ENCODE results near the gene ZYG11B.
A peak's percentile ranks its signal among the peaks of the same experiment; 100 is the strongest.

The ZYG11B gene

DNA sequence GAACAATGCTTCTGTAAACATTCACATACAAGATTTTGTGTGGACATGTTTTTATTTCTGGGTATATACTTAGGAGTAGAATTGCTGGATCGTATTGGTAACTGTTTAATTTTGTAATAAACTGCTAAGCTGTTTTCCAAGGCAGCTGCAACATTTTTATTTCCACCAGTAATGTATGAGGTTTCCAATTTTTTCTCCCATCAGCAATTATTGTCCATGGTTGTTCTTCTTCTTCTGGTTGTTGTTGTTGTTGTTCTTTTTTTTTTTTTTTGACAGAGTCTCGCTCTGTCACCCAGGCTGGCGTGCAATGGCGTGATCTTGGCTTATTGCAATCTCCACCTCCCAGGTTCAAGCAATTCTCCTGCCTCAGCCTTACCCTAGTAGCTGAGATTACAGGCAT, 26.9 kb downstream of the ZYG11B start:
- TF ChIP-seq, protein P1, sequence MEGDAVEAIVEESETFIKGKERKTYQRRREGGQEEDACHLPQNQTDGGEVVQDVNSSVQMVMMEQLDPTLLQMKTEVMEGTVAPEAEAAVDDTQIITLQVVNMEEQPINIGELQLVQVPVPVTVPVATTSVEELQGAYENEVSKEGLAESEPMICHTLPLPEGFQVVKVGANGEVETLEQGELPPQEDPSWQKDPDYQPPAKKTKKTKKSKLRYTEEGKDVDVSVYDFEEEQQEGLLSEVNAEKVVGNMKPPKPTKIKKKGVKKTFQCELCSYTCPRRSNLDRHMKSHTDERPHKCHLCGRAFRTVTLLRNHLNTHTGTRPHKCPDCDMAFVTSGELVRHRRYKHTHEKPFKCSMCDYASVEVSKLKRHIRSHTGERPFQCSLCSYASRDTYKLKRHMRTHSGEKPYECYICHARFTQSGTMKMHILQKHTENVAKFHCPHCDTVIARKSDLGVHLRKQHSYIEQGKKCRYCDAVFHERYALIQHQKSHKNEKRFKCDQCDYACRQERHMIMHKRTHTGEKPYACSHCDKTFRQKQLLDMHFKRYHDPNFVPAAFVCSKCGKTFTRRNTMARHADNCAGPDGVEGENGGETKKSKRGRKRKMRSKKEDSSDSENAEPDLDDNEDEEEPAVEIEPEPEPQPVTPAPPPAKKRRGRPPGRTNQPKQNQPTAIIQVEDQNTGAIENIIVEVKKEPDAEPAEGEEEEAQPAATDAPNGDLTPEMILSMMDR (conservative IDR thresholded peaks at IDR 0.05; ENCODE audit: control insufficient read depth, insufficient read depth, low read depth, low read length): no peak
- no peak overlapping the region for H3K4me3 ChIP-seq (ENCODE audit: control insufficient read depth, low read depth, low read length)
- no peak for DNase-seq (ENCODE audit: low read depth)

DNA sequence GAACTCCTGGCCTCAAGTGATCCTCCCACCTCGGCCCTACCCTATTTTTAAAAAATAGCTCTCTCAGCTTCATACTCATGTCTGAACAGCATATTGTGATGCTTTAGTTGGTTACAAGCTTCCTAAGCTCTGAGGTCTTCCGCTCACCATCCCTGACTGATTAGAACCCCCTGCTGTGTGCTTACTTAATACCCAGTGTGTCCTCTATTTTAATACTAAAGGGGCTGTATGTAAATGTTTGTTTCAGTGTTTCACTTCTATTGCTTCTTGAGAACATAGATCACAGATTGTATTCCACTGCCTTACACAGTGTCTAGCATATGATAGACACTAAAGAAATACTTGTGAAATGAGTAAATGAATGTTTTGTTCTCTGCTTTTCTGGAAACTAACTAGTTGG, 29.8 kb downstream of the ZYG11B start:
- no peak for DNase-seq (ENCODE audit: low read depth)
- TF ChIP-seq, protein P1 (conservative IDR thresholded peaks at IDR 0.05; ENCODE audit: control insufficient read depth, insufficient read depth, low read depth, low read length): no peak
- H3K4me3 ChIP-seq (ENCODE audit: control insufficient read depth, low read depth, low read length): no peak overlapping the region

DNA sequence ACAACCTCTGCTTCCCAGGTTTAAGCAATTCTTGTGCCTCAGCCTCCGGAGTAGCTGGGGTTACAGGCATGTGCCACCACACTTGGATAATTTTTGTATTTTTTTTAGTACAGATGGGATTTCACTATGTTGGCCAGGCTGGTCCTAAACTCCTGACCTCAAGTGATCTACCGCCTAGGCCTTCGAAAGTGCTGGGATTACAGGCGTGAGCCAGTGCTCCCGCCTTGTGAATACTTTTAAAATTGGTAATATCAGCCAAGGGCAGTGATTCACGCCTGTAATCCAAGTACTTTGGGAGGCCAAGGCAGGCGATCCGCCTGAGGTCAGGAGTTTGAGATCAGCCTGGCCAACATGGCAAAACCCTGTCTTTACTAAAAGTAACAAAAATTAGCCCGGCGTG, 33.7 kb downstream of the ZYG11B start:
- peak; percentile 16 for DNase-seq (ENCODE audit: low read depth)
- H3K4me3 ChIP-seq (ENCODE audit: control insufficient read depth, low read depth, low read length): no peak overlapping the region
- TF ChIP-seq, protein P1 (conservative IDR thresholded peaks at IDR 0.05; ENCODE audit: control insufficient read depth, insufficient read depth, low read depth, low read length): no peak

DNA sequence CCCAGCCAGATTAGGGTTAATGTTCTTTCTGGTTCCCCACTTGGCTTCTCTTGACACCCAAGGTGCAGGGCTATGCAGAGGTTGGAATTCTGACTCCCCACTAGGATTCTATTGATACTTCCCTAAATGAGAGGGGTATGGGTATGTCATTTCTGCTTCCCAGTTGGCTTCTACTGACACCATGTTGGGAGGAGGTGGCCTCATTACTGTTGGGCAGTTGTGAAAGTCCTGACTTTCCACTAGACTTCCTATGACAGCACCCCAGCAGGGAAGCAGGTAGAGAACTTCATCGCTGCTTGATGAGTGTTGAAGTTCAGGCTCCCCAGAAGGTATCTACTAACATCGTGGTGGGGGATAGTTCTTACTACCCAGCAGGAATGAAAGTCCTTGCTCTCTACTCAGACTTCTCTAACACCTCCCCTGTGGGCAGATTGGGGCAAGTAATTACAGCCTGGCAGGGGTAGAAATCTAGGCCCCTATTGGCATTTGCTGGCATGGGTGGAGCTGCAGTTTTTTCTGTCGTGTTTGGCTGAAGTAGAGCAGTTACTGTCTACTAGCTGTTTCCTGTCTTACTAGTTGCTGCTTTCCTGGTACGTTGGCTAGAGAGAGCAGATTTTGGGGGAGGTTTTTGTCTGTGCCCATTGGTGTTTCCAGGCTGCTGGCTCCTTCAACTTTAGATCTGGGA, 41.5 kb downstream of the ZYG11B start:
- H3K4me3 ChIP-seq (ENCODE audit: control insufficient read depth, low read depth, low read length): no peak overlapping the region
- TF ChIP-seq, protein P1 (conservative IDR thresholded peaks at IDR 0.05; ENCODE audit: control insufficient read depth, insufficient read depth, low read depth, low read length): no peak
- DNase-seq (ENCODE audit: low read depth): no peak

DNA sequence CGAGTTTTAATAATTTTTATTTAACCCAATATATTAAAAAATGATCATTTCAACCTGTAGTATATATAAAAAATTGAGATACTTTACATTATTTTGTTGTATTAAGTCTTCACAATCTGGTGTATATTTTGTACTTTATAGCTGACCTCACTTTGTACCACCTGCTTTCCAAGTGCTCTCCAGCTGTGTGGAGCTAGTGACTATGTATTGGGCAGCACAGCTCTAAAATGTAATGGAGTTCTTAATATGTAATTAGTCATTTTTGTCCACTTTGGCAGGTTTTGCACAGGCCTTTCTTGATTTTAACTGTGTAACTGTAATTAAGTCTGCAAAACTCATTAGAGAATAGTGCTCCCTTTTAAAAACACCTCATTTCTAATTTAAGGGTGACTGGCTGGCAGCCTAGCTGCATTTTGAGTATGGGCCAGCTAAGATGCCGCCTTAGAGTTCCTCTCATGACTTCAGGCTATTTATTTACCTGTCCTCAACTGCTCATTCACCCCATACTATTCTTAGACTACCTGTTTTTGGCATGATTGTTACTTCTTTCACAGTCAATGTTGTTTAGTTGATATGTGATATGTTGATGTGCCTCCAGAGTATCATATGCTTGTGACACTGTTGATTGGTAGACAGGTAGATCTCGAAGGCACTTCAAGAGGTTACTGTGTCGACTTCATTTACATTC, 43.2 kb downstream of the ZYG11B start:
- DNase-seq (ENCODE audit: low read depth): no peak
- no peak overlapping the region for H3K4me3 ChIP-seq (ENCODE audit: control insufficient read depth, low read depth, low read length)
- TF ChIP-seq, protein P1 (conservative IDR thresholded peaks at IDR 0.05; ENCODE audit: control insufficient read depth, insufficient read depth, low read depth, low read length): no peak

DNA sequence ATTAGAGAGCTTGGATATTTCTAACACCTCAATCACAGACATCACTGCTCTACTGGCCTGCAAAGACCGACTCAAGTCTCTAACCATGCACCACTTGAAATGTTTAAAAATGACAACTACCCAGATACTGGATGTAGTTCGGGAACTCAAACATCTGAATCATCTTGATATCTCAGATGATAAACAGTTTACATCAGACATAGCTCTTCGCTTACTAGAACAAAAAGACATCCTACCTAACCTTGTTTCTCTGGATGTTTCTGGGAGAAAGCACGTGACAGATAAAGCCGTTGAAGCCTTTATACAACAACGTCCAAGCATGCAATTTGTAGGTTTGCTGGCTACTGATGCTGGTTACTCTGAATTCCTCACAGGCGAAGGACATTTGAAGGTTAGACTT, 45.1 kb downstream of the ZYG11B start:
- TF ChIP-seq, protein P1 (conservative IDR thresholded peaks at IDR 0.05; ENCODE audit: control insufficient read depth, insufficient read depth, low read depth, low read length): no peak

More for the DNA sequence above, 45.1 kb downstream of the ZYG11B start:
- H3K4me3 ChIP-seq (ENCODE audit: control insufficient read depth, low read depth, low read length): no peak overlapping the region
- DNase-seq (ENCODE audit: low read depth): no peak

Data from fibroblast of mammary gland (primary cell).